Measurements from ENCODE around the gene BMERB1.

Gene BMERB1

DNA sequence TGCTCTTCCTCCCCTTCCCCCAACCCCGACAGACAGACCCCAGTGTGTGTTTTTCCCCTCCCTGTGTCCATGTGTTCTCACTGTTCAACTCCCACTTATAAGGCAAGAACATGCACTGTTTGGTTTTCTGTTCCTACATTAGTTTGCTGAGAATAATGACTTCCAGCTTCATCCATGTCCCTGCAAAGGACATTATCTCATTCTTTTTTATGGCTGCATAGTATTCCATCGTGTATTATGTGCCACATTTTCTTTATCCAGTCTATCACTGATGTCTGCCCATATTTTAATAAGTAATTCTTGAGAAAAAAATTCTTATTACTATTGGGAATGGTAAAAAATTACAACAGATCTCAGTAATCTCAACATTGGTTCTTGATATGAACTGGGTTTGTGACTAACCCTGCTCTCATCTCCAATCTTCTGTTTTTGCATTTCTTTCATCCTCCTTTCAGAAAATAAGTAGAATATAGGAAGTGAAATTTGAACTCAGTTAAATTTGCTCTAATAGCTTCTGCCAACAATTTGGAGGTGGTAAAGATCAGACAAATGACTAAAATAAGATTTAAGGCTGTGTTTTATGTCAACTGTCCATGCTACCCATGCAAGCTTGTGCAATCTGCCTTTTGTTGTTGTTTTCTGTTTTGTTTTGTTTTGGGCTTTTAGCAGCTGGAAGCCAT, 197.5 kb downstream of the BMERB1 start:
- Mint-ChIP-seq H3K4me3 (no peak overlapping the region), H3K9me3 (no peaks in the 10 kb centered on the region), H3K36me3 (peaks cover 65% of the 10 kb centered on the region), H3K27me3 (no peaks in the 10 kb centered on the region), H3K27ac (peak overlapping the region; percentile 58), H3K4me1 (peaks cover 27% of the 10 kb centered on the region)
- CTCF ChIA-PET = interaction anchor here (0.6 kb wide), 1 partner anchor 12 kb away, joined by 3 read pairs; no protein-coding TSS in a partner anchor
- DNase-seq = no peak

DNA sequence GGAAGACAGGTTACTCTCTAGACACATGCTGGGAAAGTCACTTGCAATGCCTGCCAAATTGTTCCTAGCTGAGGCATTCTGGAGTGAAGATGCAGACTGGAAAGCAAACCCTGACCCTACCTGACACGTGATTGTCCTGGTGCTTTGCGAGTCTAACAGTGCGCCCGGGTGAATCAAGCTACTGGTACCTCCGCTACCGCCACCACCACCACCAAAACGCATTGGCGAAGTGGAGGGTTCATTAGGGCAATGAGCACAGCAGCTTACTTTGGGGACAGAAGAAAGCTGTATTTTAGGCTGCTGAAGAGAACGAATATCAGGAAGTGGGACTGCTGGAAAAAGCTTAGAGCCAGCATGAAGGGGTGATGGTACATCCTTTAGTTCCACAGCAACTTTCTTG, 201.5 kb downstream of the BMERB1 start:
- no peak overlapping the region for H3K4me3 Mint-ChIP-seq
- peak overlapping the region; percentile 94 for H3K27ac Mint-ChIP-seq
- peaks cover 76% of the 10 kb centered on the region for H3K36me3 Mint-ChIP-seq
- no peaks in the 10 kb centered on the region for H3K9me3 Mint-ChIP-seq
- H3K4me1 Mint-ChIP-seq = peaks cover 59% of the 10 kb centered on the region
- CTCF ChIA-PET = interaction anchor here (0.7 to 2.0 kb wide), 3 partner anchors 8 to 40 kb away, joined by 3 to 6 read pairs (median 4); no protein-coding TSS in a partner anchor
- no peaks in the 10 kb centered on the region for H3K27me3 Mint-ChIP-seq
- no peak for DNase-seq

DNA sequence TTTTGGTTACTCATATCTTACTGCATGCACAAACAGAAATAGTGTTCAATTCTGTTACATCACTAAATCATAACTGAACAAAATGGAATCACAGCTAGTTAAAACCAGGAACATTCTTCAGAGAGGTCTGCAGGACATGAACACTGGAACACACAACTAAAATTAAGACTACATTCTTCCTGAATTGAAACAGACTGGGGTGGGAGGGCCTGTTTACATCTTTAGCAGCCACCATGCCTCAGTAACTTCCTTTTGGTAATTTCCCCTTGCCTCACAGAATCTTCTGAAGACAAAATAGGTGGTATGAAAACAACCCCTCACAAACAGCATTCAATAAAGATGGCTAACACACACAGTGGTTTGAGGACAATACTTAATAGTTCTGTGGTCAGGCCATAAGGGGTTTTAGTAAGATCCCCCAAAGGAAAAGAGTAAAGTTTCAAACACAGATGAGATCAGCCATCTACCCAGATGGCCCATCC, 202.0 kb downstream of the BMERB1 start:
- CTCF ChIA-PET = interaction anchor here (0.7 to 2.0 kb wide), 2 partner anchors 36 to 40 kb away, joined by 3 to 4 read pairs; no protein-coding TSS in a partner anchor
- peaks cover 77% of the 10 kb centered on the region for H3K36me3 Mint-ChIP-seq

More for the DNA sequence above, 202.0 kb downstream of the BMERB1 start:
- Mint-ChIP-seq H3K4me1 (peaks cover 64% of the 10 kb centered on the region), H3K9me3 (no peaks in the 10 kb centered on the region), H3K4me3 (peak overlapping the region; percentile 48), H3K27ac (peak overlapping the region; percentile 94), H3K27me3 (no peaks in the 10 kb centered on the region)
- DNase-seq = no peak

Measured in activated naive CD4-positive, alpha-beta T cell treated with anti-CD3 and anti-CD28 coated beads, Interleukin-2, amount 10 ng/mL, durations not matched to agents 7 days and 5 days (primary cell).